ENCODE measurements around the gene NPY5R. TPM values are rescaled to one million over a fixed set of nuclear protein-coding genes. Genes with fewer than 3 reads are reported as not detected.

NPY5R gene
- total RNA-seq, 6 donors from 2014 or later, result 0.11 TPM; not detected in 5

GRCh38 chr4:163335384-163335783, 8.3 kb upstream of the NPY5R start:
- Histone ChIP-seq H3K4me3 (no peak overlapping the region), H3K36me3 (no peaks in the 10 kb centered on the region), H3K27ac (no peak overlapping the region), H3K9me3 (no peaks in the 10 kb centered on the region), H3K4me1 (peaks cover 0 to 22% (median 11%) of the 10 kb centered on the region in 4 donors), H3K27me3 (peaks cover 0 to 4% (median 2%) of the 10 kb centered on the region in 4 donors)
- 81 to 86% methylated on average over 3 of the region's 3 CpGs for WGBS, 2 donors
- ATAC-seq (ENCODE audit: low FRiP score in 2 of 2) (no peak), DNase-seq (no peak)
- TF ChIP-seq CTCF (IDR thresholded peaks at IDR 0.05), result no peak
- no peak for TF ChIP-seq EP300 (IDR thresholded peaks at IDR 0.05)
- TF ChIP-seq POLR2AphosphoS5 (IDR thresholded peaks at IDR 0.05), result no peak
- no peak for TF ChIP-seq POLR2A (IDR thresholded peaks at IDR 0.05)

GRCh38 chr4:163344147-163345125, 744 bp downstream of the NPY5R start:
- WGBS, 2 donors, result 3 to 7% methylated on average over 10 to 49 of the region's 50 CpGs
- peak in 1 of 2 donors; percentile 83 for DNase-seq
- no peak for TF ChIP-seq EP300 (IDR thresholded peaks at IDR 0.05)
- TF ChIP-seq POLR2AphosphoS5 (IDR thresholded peaks at IDR 0.05), result no peak
- TF ChIP-seq CTCF (IDR thresholded peaks at IDR 0.05), result no peak
- TF ChIP-seq POLR2A (IDR thresholded peaks at IDR 0.05), result no peak
- no peaks in the 10 kb centered on the region for H3K9me3 ChIP-seq
- H3K27ac ChIP-seq, result peak overlapping the region in 1 of 4 donors; percentile 7
- H3K36me3 ChIP-seq, result no peaks in the 10 kb centered on the region
- ATAC-seq (ENCODE audit: low FRiP score in 2 of 2), result peak in 1 of 2 donors; percentile 59
- peak overlapping the region in 3 of 4 donors; percentile 35 to 43 (median 41) for H3K4me3 ChIP-seq
- peaks cover 0 to 16% (median 10%) of the 10 kb centered on the region in 4 donors for H3K27me3 ChIP-seq
- peaks cover 0 to 17% (median 14%) of the 10 kb centered on the region in 4 donors for H3K4me1 ChIP-seq

GRCh38 chr4:163350672-163351071, 7.0 kb downstream of the NPY5R start:
- no peak overlapping the region for H3K4me3 ChIP-seq
- no peaks in the 10 kb centered on the region for H3K4me1 ChIP-seq
- DNase-seq (no peak), ATAC-seq (ENCODE audit: low FRiP score in 2 of 2) (no peak)
- peaks cover 0 to 3% (median 0%) of the 10 kb centered on the region in 4 donors for H3K27me3 ChIP-seq
- H3K27ac ChIP-seq, result no peak overlapping the region
- TF ChIP-seq POLR2AphosphoS5 (IDR thresholded peaks at IDR 0.05) (no peak), CTCF (IDR thresholded peaks at IDR 0.05) (no peak), POLR2A (IDR thresholded peaks at IDR 0.05) (no peak), EP300 (IDR thresholded peaks at IDR 0.05) (no peak)
- no peaks in the 10 kb centered on the region for H3K36me3 ChIP-seq
- H3K9me3 ChIP-seq, result no peaks in the 10 kb centered on the region

- H3K4me1 ChIP-seq, result no peaks in the 10 kb centered on the region
- no peak for TF ChIP-seq POLR2A (IDR thresholded peaks at IDR 0.05)
- TF ChIP-seq POLR2AphosphoS5 (IDR thresholded peaks at IDR 0.05), result no peak
- TF ChIP-seq CTCF (IDR thresholded peaks at IDR 0.05), result no peak
- no peak for TF ChIP-seq EP300 (IDR thresholded peaks at IDR 0.05)
These were observed 9.4 kb downstream of the NPY5R start for GRCh38 chr4:163353054-163353453.

More at GRCh38 chr4:163353054-163353453, 9.4 kb downstream of the NPY5R start:
- DNase-seq, result no peak
- Histone ChIP-seq H3K9me3 (no peaks in the 10 kb centered on the region), H3K36me3 (no peaks in the 10 kb centered on the region), H3K27me3 (no peaks in the 10 kb centered on the region), H3K4me3 (no peak overlapping the region), H3K27ac (no peak overlapping the region)
- WGBS, 2 donors, result 72 to 73% methylated on average over 3 of the region's 3 CpGs
- ATAC-seq (ENCODE audit: low FRiP score in 2 of 2), result no peak

Measured in upper lobe of left lung (tissue), 6 donors.